ENCODE measurements around the gene NTN5.

DNA sequence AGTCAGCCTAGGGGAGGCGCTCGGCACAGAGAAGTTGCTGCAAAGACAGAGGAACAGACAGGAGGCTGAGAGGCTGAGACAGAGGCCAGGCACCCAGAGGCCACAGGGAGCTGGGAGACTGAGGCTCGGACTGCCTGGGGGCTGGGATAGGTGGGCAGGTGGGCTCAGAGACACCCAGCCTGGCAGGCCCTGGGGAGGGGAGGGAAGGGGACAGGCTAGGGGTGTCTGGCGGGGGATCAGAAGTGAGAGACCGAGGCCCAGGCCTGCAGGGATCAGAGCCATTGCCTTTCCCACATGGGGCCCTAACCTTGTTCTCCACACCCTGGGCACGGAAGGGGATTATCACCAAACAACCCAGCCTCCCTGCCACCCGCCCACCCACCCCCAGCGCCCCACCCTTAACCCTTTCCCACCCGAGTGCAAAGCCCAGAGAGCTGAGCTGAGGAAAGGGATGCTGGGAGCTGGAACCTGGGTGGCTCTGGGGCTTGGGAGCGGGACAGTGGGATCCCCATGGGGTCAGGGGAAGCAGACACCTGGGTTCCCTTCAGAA, 1.3 kb downstream of the NTN5 start:
- TF ChIP-seq, protein P1, sequence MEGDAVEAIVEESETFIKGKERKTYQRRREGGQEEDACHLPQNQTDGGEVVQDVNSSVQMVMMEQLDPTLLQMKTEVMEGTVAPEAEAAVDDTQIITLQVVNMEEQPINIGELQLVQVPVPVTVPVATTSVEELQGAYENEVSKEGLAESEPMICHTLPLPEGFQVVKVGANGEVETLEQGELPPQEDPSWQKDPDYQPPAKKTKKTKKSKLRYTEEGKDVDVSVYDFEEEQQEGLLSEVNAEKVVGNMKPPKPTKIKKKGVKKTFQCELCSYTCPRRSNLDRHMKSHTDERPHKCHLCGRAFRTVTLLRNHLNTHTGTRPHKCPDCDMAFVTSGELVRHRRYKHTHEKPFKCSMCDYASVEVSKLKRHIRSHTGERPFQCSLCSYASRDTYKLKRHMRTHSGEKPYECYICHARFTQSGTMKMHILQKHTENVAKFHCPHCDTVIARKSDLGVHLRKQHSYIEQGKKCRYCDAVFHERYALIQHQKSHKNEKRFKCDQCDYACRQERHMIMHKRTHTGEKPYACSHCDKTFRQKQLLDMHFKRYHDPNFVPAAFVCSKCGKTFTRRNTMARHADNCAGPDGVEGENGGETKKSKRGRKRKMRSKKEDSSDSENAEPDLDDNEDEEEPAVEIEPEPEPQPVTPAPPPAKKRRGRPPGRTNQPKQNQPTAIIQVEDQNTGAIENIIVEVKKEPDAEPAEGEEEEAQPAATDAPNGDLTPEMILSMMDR (conservative IDR thresholded peaks at IDR 0.05; ENCODE audit: low read depth in 2 of 2): no peak; a peak in 1 of 4 replicates
- TF ChIP-seq EZH2 (IDR thresholded peaks at IDR 0.05; ENCODE audit: low read depth, unreplicated experiment) (no peak), EZH2phosphoT487 (IDR thresholded peaks at IDR 0.05; ENCODE audit: unreplicated experiment) (no peak), POLR2AphosphoS5 (IDR thresholded peaks at IDR 0.05; ENCODE audit: low read depth) (no peak), JUNB (IDR thresholded peaks at IDR 0.05; ENCODE audit: unreplicated experiment) (no peak), CREB1 (CRISPR knock-in tag; IDR thresholded peaks at IDR 0.05; ENCODE audit: low read depth) (no peak)
- TF ChIP-seq, protein P2, sequence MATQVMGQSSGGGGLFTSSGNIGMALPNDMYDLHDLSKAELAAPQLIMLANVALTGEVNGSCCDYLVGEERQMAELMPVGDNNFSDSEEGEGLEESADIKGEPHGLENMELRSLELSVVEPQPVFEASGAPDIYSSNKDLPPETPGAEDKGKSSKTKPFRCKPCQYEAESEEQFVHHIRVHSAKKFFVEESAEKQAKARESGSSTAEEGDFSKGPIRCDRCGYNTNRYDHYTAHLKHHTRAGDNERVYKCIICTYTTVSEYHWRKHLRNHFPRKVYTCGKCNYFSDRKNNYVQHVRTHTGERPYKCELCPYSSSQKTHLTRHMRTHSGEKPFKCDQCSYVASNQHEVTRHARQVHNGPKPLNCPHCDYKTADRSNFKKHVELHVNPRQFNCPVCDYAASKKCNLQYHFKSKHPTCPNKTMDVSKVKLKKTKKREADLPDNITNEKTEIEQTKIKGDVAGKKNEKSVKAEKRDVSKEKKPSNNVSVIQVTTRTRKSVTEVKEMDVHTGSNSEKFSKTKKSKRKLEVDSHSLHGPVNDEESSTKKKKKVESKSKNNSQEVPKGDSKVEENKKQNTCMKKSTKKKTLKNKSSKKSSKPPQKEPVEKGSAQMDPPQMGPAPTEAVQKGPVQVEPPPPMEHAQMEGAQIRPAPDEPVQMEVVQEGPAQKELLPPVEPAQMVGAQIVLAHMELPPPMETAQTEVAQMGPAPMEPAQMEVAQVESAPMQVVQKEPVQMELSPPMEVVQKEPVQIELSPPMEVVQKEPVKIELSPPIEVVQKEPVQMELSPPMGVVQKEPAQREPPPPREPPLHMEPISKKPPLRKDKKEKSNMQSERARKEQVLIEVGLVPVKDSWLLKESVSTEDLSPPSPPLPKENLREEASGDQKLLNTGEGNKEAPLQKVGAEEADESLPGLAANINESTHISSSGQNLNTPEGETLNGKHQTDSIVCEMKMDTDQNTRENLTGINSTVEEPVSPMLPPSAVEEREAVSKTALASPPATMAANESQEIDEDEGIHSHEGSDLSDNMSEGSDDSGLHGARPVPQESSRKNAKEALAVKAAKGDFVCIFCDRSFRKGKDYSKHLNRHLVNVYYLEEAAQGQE (IDR thresholded peaks at IDR 0.05; ENCODE audit: unreplicated experiment): no peak
